ENCODE results near the gene CCDC186.

- TF ChIP-seq CTCF (IDR thresholded peaks at IDR 0.05) (no peak), POLR2A (IDR thresholded peaks at IDR 0.05) (no peak)
These were observed 89.8 kb downstream of the CCDC186 start for GRCh38 chr10:114084215-114084614.
